Heart left ventricle (tissue), 13 donors: Measurements from ENCODE around the gene CCT2.

Experiments used
- POLR2A ChIP-seq, 2 donors: fragments of 450-650 bp; IDR thresholded peaks; one replicate each; pipeline ENCODE4 v1.6.1; 2017; ENCODE audit warnings: antibody characterized with exemption in 2 of 2, mild to moderate bottlenecking in 2 of 2, moderate library complexity in 2 of 2
- TF ChIP-seq, protein P1 (sequence below), 12 donors: fragments of 200-600 bp; sonication (generic) in 4 of 12; IDR thresholded peaks; one replicate each; pipeline versions ENCODE4 v1.5.0 to v1.8.0; 2018 to 2022; ENCODE audit warnings: antibody characterized with exemption in 12 of 12, mild to moderate bottlenecking in 5 of 12
- donor health status: ischemic (EF 13 %, LVEDD 7.1; RV severe dilation, severe dysfunction).
- donor health status: DM: no; HTN: yes; CAD: no.
- donor health status: DM: no; HTN: no; CAD: no.
- donor health status: ischemic (EF 25% LVEDD 6.9; RV normal size, moderate dysfunction).
- donor health status: ischemic (EF 25% LVEDD 5.7; RV mildly dilated, moderate dysfunction).
- donor health status: ischemic (EF 35%, LVEDD 5.7; RV mildly dilated, moderate dysfunction).
- donor health status: nonischemic (EF 11% LVEDD 7.7; RV severe dilation, severe dysfunction).
- donor health status: DM: yes; HTN: yes; CAD: no.
- donor health status: PGD.
- donor health status: ischemic (EF 29% LVEDD 5.4; RV normal size, mild dysfunction).
- donor health status: nonischemic (EF 23%, LVEDD 6.1; RV moderate dilation, normal function).

DNA sequence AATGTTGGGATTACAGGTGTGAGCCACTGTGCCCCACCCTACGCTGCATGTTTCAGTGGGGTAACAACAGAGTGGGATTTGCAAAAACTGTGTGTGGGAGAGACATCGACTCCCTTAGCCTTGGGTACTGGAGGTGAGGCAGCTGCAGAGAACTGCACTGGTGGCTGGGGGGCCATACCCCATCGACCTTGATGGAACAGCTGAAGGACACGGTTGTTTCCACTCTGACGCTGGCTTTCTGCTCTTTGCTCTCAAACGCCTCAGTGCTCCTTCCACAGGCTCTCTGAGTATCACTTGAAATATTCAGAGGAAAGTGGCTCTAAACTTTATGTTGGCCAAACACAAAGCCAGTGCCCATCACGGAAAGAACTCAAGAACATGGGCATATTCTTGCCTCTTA lies 56.3 kb downstream of the CCT2 start:
- TF ChIP-seq, protein P1, sequence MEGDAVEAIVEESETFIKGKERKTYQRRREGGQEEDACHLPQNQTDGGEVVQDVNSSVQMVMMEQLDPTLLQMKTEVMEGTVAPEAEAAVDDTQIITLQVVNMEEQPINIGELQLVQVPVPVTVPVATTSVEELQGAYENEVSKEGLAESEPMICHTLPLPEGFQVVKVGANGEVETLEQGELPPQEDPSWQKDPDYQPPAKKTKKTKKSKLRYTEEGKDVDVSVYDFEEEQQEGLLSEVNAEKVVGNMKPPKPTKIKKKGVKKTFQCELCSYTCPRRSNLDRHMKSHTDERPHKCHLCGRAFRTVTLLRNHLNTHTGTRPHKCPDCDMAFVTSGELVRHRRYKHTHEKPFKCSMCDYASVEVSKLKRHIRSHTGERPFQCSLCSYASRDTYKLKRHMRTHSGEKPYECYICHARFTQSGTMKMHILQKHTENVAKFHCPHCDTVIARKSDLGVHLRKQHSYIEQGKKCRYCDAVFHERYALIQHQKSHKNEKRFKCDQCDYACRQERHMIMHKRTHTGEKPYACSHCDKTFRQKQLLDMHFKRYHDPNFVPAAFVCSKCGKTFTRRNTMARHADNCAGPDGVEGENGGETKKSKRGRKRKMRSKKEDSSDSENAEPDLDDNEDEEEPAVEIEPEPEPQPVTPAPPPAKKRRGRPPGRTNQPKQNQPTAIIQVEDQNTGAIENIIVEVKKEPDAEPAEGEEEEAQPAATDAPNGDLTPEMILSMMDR (IDR thresholded peaks at IDR 0.05), result no peak
- TF ChIP-seq POLR2A (IDR thresholded peaks at IDR 0.05), result no peak
